SK-N-MC (cell line): ENCODE results near the gene SH3GLB2.

ENCODE experiments used
- DNase-seq: peaks from one replicate; pipeline ENCODE4 v3.0.0-alpha.2; 2011; ENCODE audit warnings: low read depth, low spot score
- H3K27ac ChIP-seq: fragments of 200-600 bp; sonication (generic); 2 replicates; pipeline ENCODE4 v1.5.1; 2016; ENCODE audit warnings: mixed run types
- H3K36me3 ChIP-seq: fragments of 200-600 bp; sonication (generic); 2 replicates; pipeline ENCODE4 v1.6.1; 2017; ENCODE audit warnings: antibody characterized with exemption, low read length, mixed read lengths; ENCODE audit not compliant: insufficient read depth
- H3K4me3 ChIP-seq: fragments of 200-600 bp; sonication (generic); 2 replicates; pipeline ENCODE4 v1.5.1; 2016
- H3K9ac ChIP-seq: fragments of 200-600 bp; sonication (generic); 2 replicates; pipeline ENCODE4 v1.8.0; 2017; ENCODE audit warnings: mixed run types, mixed read lengths; ENCODE audit not compliant: insufficient read length
- H3K9me3 ChIP-seq: fragments of 200-600 bp; sonication (generic); 2 replicates; pipeline ENCODE4 v1.6.1; 2017; ENCODE audit warnings: low read depth, mild to moderate bottlenecking, antibody characterized with exemption, low read length, moderate library complexity, mixed read lengths
- EZH2 ChIP-seq: fragments of 200-600 bp; sonication (generic); IDR thresholded peaks from one replicate; pipeline ENCODE4 v1.6.1; 2017; ENCODE audit warnings: antibody characterized with exemption
- FOXP2 ChIP-seq: optimal IDR thresholded peaks from 2 replicates; pipeline ENCODE3; 2011; ENCODE audit warnings: mild to moderate bottlenecking, moderate library complexity; ENCODE audit not compliant: insufficient read depth; ENCODE audit errors: extremely low read length, control extremely low read depth
- POLR2AphosphoS5 ChIP-seq: IDR thresholded peaks from 2 replicates; pipeline ENCODE4 v1.6.1; 2012; ENCODE audit warnings: mild to moderate bottlenecking, low read depth, low read length, borderline replicate concordance

The SH3GLB2 gene

GRCh38 chr9:129031514-129031913 is 3.4 kb upstream of the SH3GLB2 start:
- H3K9me3 ChIP-seq, result no peaks in the 10 kb centered on the region
- H3K9ac ChIP-seq, result no peak overlapping the region
- TF ChIP-seq POLR2AphosphoS5 (no peak), FOXP2 (no peak), EZH2 (no peak)
- H3K4me3 ChIP-seq, result no peak overlapping the region
- no peaks in the 10 kb centered on the region for H3K36me3 ChIP-seq
- no peak overlapping the region for H3K27ac ChIP-seq
- no peak for DNase-seq

- no peaks in the 10 kb centered on the region for H3K36me3 ChIP-seq
- H3K27ac ChIP-seq, result no peak overlapping the region
- DNase-seq, result no peak
- TF ChIP-seq FOXP2 (no peak), POLR2AphosphoS5 (no peak), EZH2 (no peak)
- H3K4me3 ChIP-seq, result no peak overlapping the region
- no peaks in the 10 kb centered on the region for H3K9me3 ChIP-seq
- H3K9ac ChIP-seq, result no peak overlapping the region
Observed at GRCh38 chr9:129030191-129030590, 2.1 kb upstream of the SH3GLB2 start.

GRCh38 chr9:129027685-129028191 is 393 bp downstream of the SH3GLB2 start:
- TF ChIP-seq FOXP2 (no peak), EZH2 (no peak), POLR2AphosphoS5 (no peak)
- H3K27ac ChIP-seq, result no peak overlapping the region
- no peak for DNase-seq
- H3K9ac ChIP-seq, result peak overlapping the region; percentile 59
- H3K9me3 ChIP-seq, result no peaks in the 10 kb centered on the region
- no peaks in the 10 kb centered on the region for H3K36me3 ChIP-seq
- H3K4me3 ChIP-seq, result peak overlapping the region; percentile 83

- peak overlapping the region; percentile 59 for H3K9ac ChIP-seq
- peak overlapping the region; percentile 83 for H3K4me3 ChIP-seq
- TF ChIP-seq EZH2 (no peak), POLR2AphosphoS5 (no peak), FOXP2 (no peak)
- no peak for DNase-seq
- H3K27ac ChIP-seq, result no peak overlapping the region
- no peaks in the 10 kb centered on the region for H3K36me3 ChIP-seq
- no peaks in the 10 kb centered on the region for H3K9me3 ChIP-seq
Observed at GRCh38 chr9:129027224-129027684, 877 bp downstream of the SH3GLB2 start.

- H3K9ac ChIP-seq, result no peak overlapping the region
Observed at GRCh38 chr9:129026442-129027223, 1.5 kb downstream of the SH3GLB2 start.

GRCh38 chr9:129023908-129024233 is 4.3 kb downstream of the SH3GLB2 start:
- no peaks in the 10 kb centered on the region for H3K9me3 ChIP-seq
- no peak for DNase-seq
- no peak for TF ChIP-seq EZH2
- no peak for TF ChIP-seq POLR2AphosphoS5
- TF ChIP-seq FOXP2, result no peak
- H3K36me3 ChIP-seq, result no peaks in the 10 kb centered on the region
- H3K9ac ChIP-seq, result no peak overlapping the region
- no peak overlapping the region for H3K4me3 ChIP-seq
- no peak overlapping the region for H3K27ac ChIP-seq

More at GRCh38 chr9:129026442-129027223, 1.5 kb downstream of the SH3GLB2 start:
- TF ChIP-seq POLR2AphosphoS5, result no peak
- no peak for TF ChIP-seq FOXP2
- no peak for TF ChIP-seq EZH2
- DNase-seq, result no peak
- Histone ChIP-seq H3K4me3 (peak overlapping the region; percentile 83), H3K27ac (no peak overlapping the region), H3K36me3 (no peaks in the 10 kb centered on the region), H3K9me3 (no peaks in the 10 kb centered on the region)

GRCh38 chr9:129023036-129023907 is 4.9 kb downstream of the SH3GLB2 start:
- DNase-seq, result no peak
- H3K27ac ChIP-seq, result no peak overlapping the region
- H3K9me3 ChIP-seq, result no peaks in the 10 kb centered on the region
- no peak overlapping the region for H3K9ac ChIP-seq
- H3K36me3 ChIP-seq, result no peaks in the 10 kb centered on the region
- TF ChIP-seq POLR2AphosphoS5 (no peak), EZH2 (no peak), FOXP2 (no peak)
- H3K4me3 ChIP-seq, result no peak overlapping the region

- H3K36me3 ChIP-seq, result no peaks in the 10 kb centered on the region
Observed at GRCh38 chr9:129022037-129022436, 6.1 kb downstream of the SH3GLB2 start.

More at GRCh38 chr9:129022037-129022436, 6.1 kb downstream of the SH3GLB2 start:
- no peak overlapping the region for H3K9ac ChIP-seq
- no peaks in the 10 kb centered on the region for H3K9me3 ChIP-seq
- H3K27ac ChIP-seq, result no peak overlapping the region
- TF ChIP-seq POLR2AphosphoS5, result no peak
- no peak for TF ChIP-seq FOXP2
- TF ChIP-seq EZH2, result no peak
- no peak overlapping the region for H3K4me3 ChIP-seq
- DNase-seq, result no peak
